Dedifferentiated amniotic fluid mesenchymal stem cell (primary cell): ENCODE data around the gene SEC61A2.

Experiments
- DNase-seq: peaks from one replicate; pipeline ENCODE4 v3.0.0-alpha.2; 2016; ENCODE audit errors: extremely low spot score

Gene SEC61A2

DNA sequence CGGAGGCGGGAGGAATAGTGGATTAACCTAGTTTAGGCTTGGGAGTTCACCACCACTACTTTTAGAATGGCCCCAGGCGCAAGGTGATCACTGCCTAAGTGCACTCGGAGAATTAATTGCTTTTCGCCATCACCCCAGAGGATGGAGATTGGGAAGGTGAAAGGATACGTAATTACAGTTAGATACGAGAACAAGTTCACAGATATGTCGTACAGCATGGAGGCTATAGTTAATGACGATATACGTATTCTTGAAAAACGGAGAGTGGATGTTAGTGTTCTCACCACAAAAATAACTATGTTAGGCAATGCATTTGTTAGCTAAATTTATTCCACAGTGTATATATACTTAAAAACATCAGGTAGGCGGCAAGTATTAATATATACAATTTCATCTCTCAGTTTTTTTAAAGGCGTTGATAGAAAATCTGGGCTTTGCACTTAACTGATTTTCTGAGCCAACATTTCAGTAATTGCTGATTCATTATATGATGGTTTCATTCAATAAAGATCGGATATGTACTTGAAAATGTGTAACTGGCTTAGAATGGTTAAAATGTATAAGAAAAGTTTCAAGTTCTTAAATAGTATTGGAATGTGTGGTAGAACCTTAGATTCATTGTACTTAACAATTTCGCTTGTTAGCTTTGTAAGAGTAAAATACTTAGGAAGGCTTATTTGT is 67.2 kb downstream of the SEC61A2 start:
- DNase-seq = no peak

DNA sequence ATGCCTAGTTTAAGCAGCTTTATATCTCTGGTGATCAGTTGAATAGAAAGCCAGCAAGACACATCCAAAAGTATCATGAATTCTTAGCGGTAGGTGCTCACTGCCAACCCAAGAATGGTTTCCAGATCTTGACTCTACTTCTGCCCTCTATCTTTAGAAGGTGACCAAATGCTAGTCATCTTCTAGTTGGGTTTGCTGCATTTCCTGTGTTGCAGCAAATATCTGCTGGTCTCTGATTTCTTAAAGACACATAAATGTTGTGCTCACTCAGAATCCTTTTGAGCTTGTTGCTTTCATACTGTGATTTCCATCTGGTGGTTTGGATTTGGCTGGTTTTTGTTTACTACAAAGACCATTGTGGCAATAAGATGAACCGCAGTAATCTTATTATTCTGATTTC is 68.7 kb downstream of the SEC61A2 start:
- DNase-seq = no peak

DNA sequence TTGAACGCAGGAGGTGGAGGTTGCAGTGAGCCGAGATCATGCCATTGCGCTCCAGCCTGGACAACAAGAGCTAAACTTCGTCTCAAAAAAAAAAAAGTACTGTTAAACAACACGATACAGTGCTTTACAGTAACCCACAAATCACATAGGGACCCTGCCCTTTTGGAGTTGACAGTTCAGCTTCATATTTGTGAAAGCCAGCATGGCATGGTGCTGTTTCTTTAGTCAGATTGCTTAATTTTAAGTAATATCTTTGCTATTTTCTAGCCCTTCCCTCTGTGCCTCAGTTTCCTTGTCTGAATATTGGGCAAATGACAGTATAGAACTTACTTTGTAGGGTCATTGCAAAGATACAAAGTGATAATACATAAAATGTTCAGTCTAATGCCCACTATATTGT is 71.4 kb downstream of the SEC61A2 start:
- no peak for DNase-seq

DNA sequence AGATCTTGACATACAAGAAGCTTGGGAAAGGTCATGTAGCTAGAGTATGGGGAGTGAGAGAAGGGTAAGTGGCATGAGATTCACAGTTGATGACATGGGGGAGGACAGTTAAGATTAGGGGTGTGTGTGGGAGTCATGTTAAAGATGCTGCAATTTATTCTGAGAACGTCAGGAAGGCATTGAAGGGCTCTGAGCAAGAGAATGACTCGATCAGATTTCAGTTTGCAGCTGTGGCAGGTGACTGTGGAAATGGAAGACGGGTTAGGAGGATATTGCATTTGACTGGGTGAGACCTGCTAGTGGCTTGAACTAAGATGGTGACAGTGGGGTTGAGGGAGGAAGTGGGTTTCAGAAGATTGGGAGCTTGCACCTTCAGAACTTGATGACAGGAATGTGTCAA is 72.1 kb downstream of the SEC61A2 start:
- no peak for DNase-seq

DNA sequence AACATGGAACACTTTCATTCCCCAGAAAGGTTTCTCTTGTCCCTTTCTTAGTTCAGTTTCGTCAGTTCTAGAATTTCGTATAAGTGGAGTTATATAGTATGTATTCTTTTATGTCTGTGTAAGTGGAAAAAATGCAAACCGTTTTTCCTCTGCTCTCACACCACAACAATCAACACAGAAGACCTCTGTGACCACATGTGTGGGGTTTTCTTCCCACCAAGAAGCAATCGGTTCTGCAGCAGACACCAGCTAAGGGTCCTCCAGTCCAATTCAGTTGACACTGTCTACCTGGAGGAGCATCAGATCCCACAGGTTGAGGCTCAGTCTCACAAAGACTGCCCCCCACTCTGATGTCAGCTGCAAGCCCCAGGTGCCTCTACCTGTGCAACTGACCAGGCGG is 72.7 kb downstream of the SEC61A2 start:
- DNase-seq = no peak

DNA sequence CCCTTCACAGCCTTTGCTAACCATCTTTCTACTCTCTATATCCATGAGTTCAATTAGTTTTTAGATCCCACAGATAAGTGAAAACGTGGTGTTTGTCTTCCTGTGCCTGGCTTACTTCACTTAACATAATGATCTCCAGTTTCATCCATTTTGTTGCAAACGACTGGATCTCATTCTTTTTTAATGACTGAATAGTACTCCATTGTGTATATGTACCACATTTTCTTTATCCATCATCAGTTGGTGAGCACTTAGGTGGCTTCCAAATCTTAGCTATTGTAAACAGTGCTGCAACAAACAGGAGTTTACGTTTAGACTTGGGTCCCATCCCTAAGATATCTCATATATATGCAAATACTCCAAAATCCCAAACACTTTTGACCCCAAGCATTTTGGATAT is 75.6 kb downstream of the SEC61A2 start:
- DNase-seq = no peak

DNA sequence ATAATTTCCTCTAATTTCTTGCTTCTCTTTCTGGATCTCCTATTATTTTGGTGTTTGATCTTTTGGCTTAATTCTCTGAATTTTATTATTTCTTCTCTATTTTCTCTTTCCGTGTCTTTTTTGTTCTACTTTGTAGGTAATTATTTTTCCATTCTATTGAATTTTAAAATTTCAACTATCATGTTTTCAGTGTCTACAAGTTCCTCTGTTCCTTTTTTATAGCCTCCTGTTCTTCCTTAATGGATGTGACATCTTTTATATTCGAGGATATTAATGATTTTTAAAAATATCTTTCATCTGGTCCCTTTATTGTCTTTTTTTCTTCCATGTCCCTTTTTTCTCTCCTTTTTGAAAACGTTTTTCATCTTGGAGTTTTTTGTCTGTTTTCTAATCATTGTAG is 77.6 kb downstream of the SEC61A2 start:
- DNase-seq = no peak

DNA sequence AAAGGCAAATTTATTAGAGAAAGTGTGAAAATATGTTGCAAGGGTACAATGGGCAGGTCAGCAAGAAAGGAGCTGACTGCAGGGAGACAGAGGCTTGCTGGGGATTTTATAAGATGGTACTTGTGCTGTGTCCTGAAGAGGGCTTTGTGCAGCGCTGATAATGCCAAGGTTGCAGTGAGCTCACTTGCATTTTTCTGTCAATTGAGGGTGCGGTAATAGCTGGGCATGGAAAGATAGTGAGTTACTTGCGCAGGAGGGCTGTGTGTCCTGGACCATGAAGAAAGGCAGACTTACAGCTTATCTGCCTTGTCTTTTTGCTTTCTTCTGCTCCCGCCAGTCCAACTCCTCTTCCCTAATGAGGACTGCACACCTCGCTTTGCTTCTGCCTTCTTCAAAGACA is 79.0 kb downstream of the SEC61A2 start:
- DNase-seq = no peak

DNA sequence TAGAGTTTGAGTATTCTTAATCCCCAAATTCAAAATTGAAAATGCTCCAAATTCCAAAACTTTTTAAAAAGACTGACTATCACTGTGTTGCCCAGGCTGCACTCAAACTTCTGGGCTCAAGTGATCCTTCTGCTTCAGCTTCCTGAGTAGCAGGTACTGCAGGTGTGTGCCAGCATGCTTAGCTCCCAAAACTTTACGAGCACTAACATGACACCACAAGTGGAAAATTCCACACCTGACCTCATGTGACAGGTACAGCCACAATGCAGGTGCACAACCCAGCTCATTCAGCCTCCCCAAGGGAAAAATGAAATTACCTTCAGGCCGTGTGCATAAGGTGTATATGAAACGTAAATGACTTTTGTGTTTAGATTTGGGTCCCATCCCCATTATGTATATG is 83.0 kb downstream of the SEC61A2 start:
- DNase-seq = no peak

DNA sequence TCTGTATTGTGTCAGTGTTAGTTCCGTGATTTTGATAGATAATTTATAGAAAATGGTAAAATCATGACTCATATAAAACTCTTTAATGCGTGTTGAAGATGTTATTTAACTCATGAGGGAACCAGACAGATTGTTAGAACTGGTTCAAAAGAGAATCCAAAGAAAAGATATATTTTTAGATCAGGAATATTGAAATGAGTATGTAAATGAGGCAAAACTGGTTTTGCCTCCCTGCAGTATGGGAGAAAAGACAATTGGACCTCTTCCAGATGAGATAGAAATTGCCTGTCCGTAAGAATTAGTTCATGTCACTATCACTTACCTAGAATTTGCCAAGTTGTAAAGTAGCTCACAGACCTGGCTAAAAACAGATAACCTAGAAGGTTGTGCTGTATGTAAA is 84.1 kb downstream of the SEC61A2 start:
- DNase-seq = no peak

DNA sequence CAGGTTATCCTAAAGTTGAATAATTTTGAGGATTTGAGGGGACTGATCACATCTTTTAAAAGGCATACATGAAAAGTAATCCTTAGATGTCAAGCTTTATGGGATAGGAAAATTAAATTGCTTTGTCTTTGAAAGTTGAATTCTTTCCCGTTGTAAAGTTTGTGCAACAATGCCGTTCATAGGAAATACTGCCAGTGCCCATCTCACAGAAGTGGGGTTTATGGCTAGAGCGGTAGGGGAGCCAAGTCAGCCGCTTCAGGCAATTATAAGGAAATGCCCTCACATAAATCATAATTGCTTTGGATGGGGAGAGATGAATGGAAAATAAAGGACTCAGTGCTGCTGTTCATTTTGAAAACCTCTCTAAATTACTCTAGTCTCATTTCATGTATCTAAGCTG is 84.6 kb downstream of the SEC61A2 start:
- no peak for DNase-seq

DNA sequence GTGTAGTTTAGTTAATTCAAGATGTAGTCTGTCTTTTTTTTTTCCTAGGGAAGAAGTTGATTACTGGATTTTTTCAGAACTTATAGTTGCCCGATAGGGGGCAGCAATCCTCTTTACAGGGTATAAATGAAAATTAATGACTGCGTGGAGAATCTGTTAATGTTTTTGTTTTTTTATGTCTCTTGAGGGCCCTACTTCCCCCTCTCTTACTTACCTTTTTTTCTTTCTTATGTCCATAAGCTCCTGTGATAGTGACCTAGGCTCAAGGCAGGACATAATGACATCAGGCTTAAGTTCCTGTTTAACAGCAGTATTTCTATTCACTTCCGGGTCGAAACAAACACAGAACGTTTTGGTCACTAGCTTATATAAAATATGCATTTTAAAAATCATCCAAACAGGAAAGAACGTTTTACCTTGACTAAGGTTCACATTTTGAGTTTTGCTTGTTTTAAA is 85.3 kb downstream of the SEC61A2 start:
- DNase-seq = peak; percentile 79
